ENCODE measurements around the gene PRR33. TPM values are rescaled to one million over a fixed set of nuclear protein-coding genes. Genes with fewer than 3 reads are reported as not detected.

The PRR33 gene
- total RNA-seq, 1 experiment from 2014 or later: not detected

- TF ChIP-seq YY1 (IDR thresholded peaks at IDR 0.05; ENCODE audit: extremely low read depth, insufficient replicate concordance, low read depth, low read length): no peak
Measured at GRCh38 chr11:1864831-1865665, 26.6 kb downstream of the PRR33 start (continued).

GRCh38 chr11:1864231-1864630 is 27.5 kb downstream of the PRR33 start:
- H3K9me3 ChIP-seq (ENCODE audit: control insufficient read depth in 1 of 2, insufficient read depth in 1 of 2, low read depth in 1 of 2, low read length in 2 of 2): no peaks in the 10 kb centered on the region
- H3K27ac ChIP-seq (ENCODE audit: low read depth, low read length): peak overlapping the region; percentile 84; the same call in 1 of the 2 replicates
- peaks cover 27 to 30% of the 10 kb centered on the region in 2 experiments for H3K4me1 ChIP-seq (ENCODE audit: control insufficient read depth in 1 of 2, insufficient read depth in 2 of 2, low read length in 2 of 2)
- POLR2A ChIA-PET: no interaction called here
- CTCF ChIA-PET: no interaction called here
- no peaks in the 10 kb centered on the region for H3K79me2 ChIP-seq (ENCODE audit: insufficient read depth, low read length)
- ATAC-seq (no peak), DNase-seq (ENCODE audit: low read depth, low spot score) (no peak)
- RAD21 ChIA-PET (ENCODE audit: low non-redundant PET in 1 of 2, low total read pairs in 2 of 2, uncharacterized antibody in 2 of 2, unreplicated experiment in 2 of 2): no interaction called here
- H3K4me2 ChIP-seq (ENCODE audit: low read length): peak overlapping the region; percentile 93
- intact Hi-C loops (cut with micrococcal nuclease): no loop called here
- H3K4me3 ChIP-seq (replicated peaks in 1 of 2; ENCODE audit: low read depth in 1 of 2, low read length in 2 of 2): no peak overlapping the region
- no peaks in the 10 kb centered on the region for H3K27me3 ChIP-seq (ENCODE audit: insufficient read depth, low read length)
- H4K20me1 ChIP-seq (ENCODE audit: insufficient read depth): no peaks in the 10 kb centered on the region
- H3K9me2 ChIP-seq (ENCODE audit: insufficient read depth): no peaks in the 10 kb centered on the region
- no peak overlapping the region for H2AFZ ChIP-seq (ENCODE audit: low read depth, low read length, poor library complexity, severe bottlenecking)
- H3K36me3 ChIP-seq (ENCODE audit: control insufficient read depth in 1 of 2, insufficient read depth in 2 of 2, low read length in 2 of 2): no peaks in the 10 kb centered on the region
- TF ChIP-seq ZNF274 (IDR thresholded peaks at IDR 0.05; ENCODE audit: low read depth, low read length) (no peak), YY1 (IDR thresholded peaks at IDR 0.05; ENCODE audit: extremely low read depth, insufficient replicate concordance, low read depth, low read length) (no peak), SP1 (IDR thresholded peaks at IDR 0.05; ENCODE audit: low read depth) (no peak), ATF3 (IDR thresholded peaks at IDR 0.05) (no peak), REST (IDR thresholded peaks at IDR 0.05; ENCODE audit: low read depth) (no peak), ZBTB33 (IDR thresholded peaks at IDR 0.05; ENCODE audit: extremely low read depth, insufficient replicate concordance, low read length) (no peak), JUND (IDR thresholded peaks at IDR 0.05) (no peak), TCF7L2 (IDR thresholded peaks at IDR 0.05; ENCODE audit: borderline replicate concordance, extremely low read depth, insufficient read depth, insufficient read length) (no peak), CEBPB (IDR thresholded peaks at IDR 0.05; ENCODE audit: low read depth) (no peak), MAX (IDR thresholded peaks at IDR 0.05) (no peak), POLR2AphosphoS5 (IDR thresholded peaks at IDR 0.05; ENCODE audit: low read depth, low read length) (no peak), RAD21 (IDR thresholded peaks at IDR 0.05; ENCODE audit: low read depth) (no peak), CBX3 (IDR thresholded peaks at IDR 0.05; ENCODE audit: low read depth) (no peak), ELF1 (IDR thresholded peaks at IDR 0.05; ENCODE audit: borderline replicate concordance, low read depth) (no peak), FOSL1 (IDR thresholded peaks at IDR 0.05; ENCODE audit: low read depth) (no peak)
- BruUV-seq (replicated peaks): no TSS peak
- H3K9ac ChIP-seq (ENCODE audit: low read length): no peak overlapping the region
